Measurements from ENCODE around the gene CSTA. TPM values are rescaled to one million over a fixed set of nuclear protein-coding genes. Genes with fewer than 3 reads are reported as not detected.
A peak's percentile ranks its signal among the peaks of the same experiment; 100 is the strongest.

Gene CSTA
- total RNA-seq, 4 donors from 2014 or later, result 1,851 to 3,432 (median 2,556) TPM

- H3K27ac ChIP-seq, result peak overlapping the region; percentile 81 to 93 (median 91)
- H3K9me3 ChIP-seq, result no peaks in the 10 kb centered on the region
- no peaks in the 10 kb centered on the region for H3K36me3 ChIP-seq
- H3K4me3 ChIP-seq, result no peak overlapping the region
- peaks cover 20 to 96% (median 34%) of the 10 kb centered on the region in 3 donors for H3K4me1 ChIP-seq
- intact Hi-C loops (cut with DNase I), result no loop called here
- no peaks in the 10 kb centered on the region for H3K27me3 ChIP-seq
- no peak for DNase-seq
- no peak for TF ChIP-seq CTCF (IDR thresholded peaks at IDR 0.05)
Measured at GRCh38 chr3:122312826-122313225, 12.2 kb upstream of the CSTA start.

GRCh38 chr3:122313281-122313680 lies 11.8 kb upstream of the CSTA start:
- Histone ChIP-seq H3K4me3 (no peak overlapping the region), H3K9me3 (no peaks in the 10 kb centered on the region), H3K36me3 (no peaks in the 10 kb centered on the region), H3K27me3 (no peaks in the 10 kb centered on the region), H3K4me1 (peaks cover 20 to 96% (median 34%) of the 10 kb centered on the region in 3 donors), H3K27ac (peak overlapping the region; percentile 81 to 93 (median 91))
- intact Hi-C loops (cut with DNase I), result no loop called here
- DNase-seq, result no peak
- no peak for TF ChIP-seq POLR2A (IDR thresholded peaks at IDR 0.05)
- TF ChIP-seq CTCF (IDR thresholded peaks at IDR 0.05), result no peak
- WGBS, 2 donors, result 18 to 34% methylated on average over 3 of the region's 3 CpGs

GRCh38 chr3:122314228-122314876 lies 10.7 kb upstream of the CSTA start:
- WGBS, 2 donors, result 25 to 43% methylated on average over 2 of the region's 2 CpGs
- Histone ChIP-seq H3K4me3 (no peak overlapping the region), H3K27me3 (no peaks in the 10 kb centered on the region), H3K9me3 (peaks cover 0 to under 1% (median 0%) of the 10 kb centered on the region in 3 donors), H3K4me1 (peaks cover 20 to 96% (median 34%) of the 10 kb centered on the region in 3 donors), H3K36me3 (no peaks in the 10 kb centered on the region), H3K27ac (peak overlapping the region; percentile 81 to 93 (median 91))
- TF ChIP-seq CTCF (IDR thresholded peaks at IDR 0.05), result no peak
- TF ChIP-seq POLR2A (IDR thresholded peaks at IDR 0.05), result peak in 1 of 4 donors; percentile 12
- intact Hi-C loops (cut with DNase I), result no loop called here
- DNase-seq, result no peak

GRCh38 chr3:122315619-122316018 lies 9.4 kb upstream of the CSTA start:
- DNase-seq, result no peak
- H3K27ac ChIP-seq, result peak overlapping the region; percentile 81 to 93 (median 91)

More at GRCh38 chr3:122315619-122316018, 9.4 kb upstream of the CSTA start:
- TF ChIP-seq CTCF (IDR thresholded peaks at IDR 0.05) (no peak), POLR2A (IDR thresholded peaks at IDR 0.05) (no peak)
- Histone ChIP-seq H3K9me3 (peaks cover 0 to 5% (median 3%) of the 10 kb centered on the region in 3 donors), H3K4me1 (peaks cover 20 to 91% (median 31%) of the 10 kb centered on the region in 3 donors), H3K27me3 (no peaks in the 10 kb centered on the region), H3K4me3 (no peak overlapping the region), H3K36me3 (no peaks in the 10 kb centered on the region)
- WGBS, 2 donors, result 52 to 56% methylated on average over 3 of the region's 4 CpGs
- intact Hi-C loops (cut with DNase I), result no loop called here
